PC-9 (cell line): ENCODE results near the gene ELMO1. TPM values are rescaled to one million over a fixed set of nuclear protein-coding genes. Genes with fewer than 3 reads are reported as not detected.

Experiments used
- BruUV-seq: library from RNA; stranded (reverse); fragments of 400-500 nt; replicated peaks from 2 replicates; lab custom pipeline; 2021; lab: Mats Ljungman, UMichigan
- CTCF ChIA-PET: fragments of 300-600 bp; sonication (Branson Sonifier 250); formaldehyde crosslinking; loops from one replicate; lab custom pipeline; 2022; ENCODE audit warnings: antibody characterized with exemption; lab: Charles Lee
- POLR2A ChIA-PET: fragments of 300-600 bp; sonication (Branson Sonifier 250); formaldehyde crosslinking; loops from one replicate; lab custom pipeline; 2022; ENCODE audit warnings: antibody characterized with exemption; ENCODE audit not compliant: unreplicated experiment; lab: Charles Lee
- DNase-seq, 2 experiments: peaks; one replicate each; pipeline versions ENCODE4 v3.0.0 to v3.0.0-alpha.2; 2015 to 2022; ENCODE audit warnings: mixed read lengths in 1 of 2
- H2AFZ ChIP-seq: fragments of 200-600 bp; sonication (generic); 2 replicates; pipeline ENCODE4 v1.8.1; 2017; ENCODE audit warnings: antibody characterized with exemption
- H3F3A ChIP-seq: fragments of 200-600 bp; sonication (generic); 2 replicates; pipeline ENCODE4 v1.8.1; 2017; ENCODE audit warnings: antibody characterized with exemption, mild to moderate bottlenecking, low read depth; ENCODE audit not compliant: insufficient read depth
- H3K27ac ChIP-seq: fragments of 200-600 bp; sonication (generic); 2 replicates; pipeline ENCODE4 v1.6.1; 2016; ENCODE audit warnings: mixed run types
- H3K27me3 ChIP-seq: fragments of 200-600 bp; sonication (generic); 2 replicates; pipeline ENCODE4 v1.6.1; 2016; ENCODE audit warnings: low read depth, mixed run types; ENCODE audit not compliant: insufficient read depth
- H3K36me3 ChIP-seq: fragments of 200-600 bp; sonication (generic); 2 replicates; pipeline ENCODE4 v1.6.1; 2016; ENCODE audit warnings: low read depth, mixed run types
- H3K4me1 ChIP-seq: fragments of 200-600 bp; sonication (generic); replicated peaks from 2 replicates; pipeline ENCODE4 v1.6.1; 2016; ENCODE audit warnings: mixed run types; ENCODE audit not compliant: insufficient read depth
- H3K4me2 ChIP-seq: fragments of 200-600 bp; sonication (generic); 2 replicates; pipeline ENCODE4 v1.6.1; 2017; ENCODE audit warnings: mixed run types
- H3K4me3 ChIP-seq: fragments of 200-600 bp; sonication (generic); 2 replicates; pipeline ENCODE4 v1.6.1; 2016; ENCODE audit warnings: mixed run types
- H3K79me2 ChIP-seq: fragments of 200-600 bp; sonication (generic); 2 replicates; pipeline ENCODE4 v1.6.1; 2017; ENCODE audit warnings: low read depth, mixed run types
- H3K9me2 ChIP-seq: fragments of 200-600 bp; sonication (generic); 2 replicates; pipeline ENCODE4 v1.8.1; 2017; ENCODE audit warnings: mild to moderate bottlenecking; ENCODE audit not compliant: insufficient read depth
- H3K9me3 ChIP-seq: fragments of 200-600 bp; sonication (generic); 2 replicates; pipeline ENCODE4 v1.8.1; 2016; ENCODE audit warnings: low read depth; ENCODE audit not compliant: insufficient read depth
- H4K20me1 ChIP-seq: fragments of 200-600 bp; sonication (generic); 2 replicates; pipeline ENCODE4 v1.8.1; 2017; ENCODE audit not compliant: insufficient read depth
- CTCF ChIP-seq: fragments of 200-600 bp; sonication (generic); conservative IDR thresholded peaks from 2 replicates; pipeline ENCODE4 v1.6.1; 2017; ENCODE audit warnings: mixed run types, antibody characterized with exemption, mild to moderate bottlenecking, moderate library complexity
- EZH2 ChIP-seq: fragments of 200-600 bp; sonication (generic); IDR thresholded peaks from 2 replicates; pipeline ENCODE4 v1.8.0; 2017; ENCODE audit warnings: antibody characterized with exemption, low read depth
- intact Hi-C: fragments of 100-400 bp; cut with micrococcal nuclease; formaldehyde crosslinking; loops from one replicate; pipeline ENCODE4 v1.10.0; 2022; ENCODE audit not compliant: unreplicated experiment
- total RNA-seq: library from RNA; stranded (reverse); gene quantifications from 2 replicates; pipeline ENCODE4 v1.2.3, GENCODE V29; 2021

The ELMO1 gene
- total RNA-seq, 1 experiment from 2014 or later, result 4.8 TPM

DNA sequence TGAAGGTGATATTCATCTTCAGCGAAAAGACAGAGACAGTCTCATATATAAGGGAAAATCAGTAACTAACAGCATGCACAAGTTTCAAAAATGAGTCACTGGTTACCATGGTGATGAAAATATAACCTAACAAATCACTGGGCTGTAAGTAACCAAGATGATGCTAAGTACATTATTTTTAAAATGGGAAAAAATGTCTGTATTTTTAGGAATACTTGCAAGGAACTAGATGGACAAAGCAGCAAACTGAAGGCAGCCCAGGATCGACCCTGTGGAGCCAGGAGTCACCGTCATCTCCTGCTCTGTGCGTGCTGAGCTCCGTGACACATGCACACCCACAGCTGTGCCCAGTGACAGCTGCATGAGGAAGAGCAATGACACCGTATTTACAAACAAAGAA, 137.3 kb downstream of the ELMO1 start:
- Histone ChIP-seq H3K27me3 (no peaks in the 10 kb centered on the region), H3K36me3 (no peaks in the 10 kb centered on the region), H2AFZ (no peak overlapping the region), H3K9me2 (no peaks in the 10 kb centered on the region), H3K4me1 (no peaks in the 10 kb centered on the region), H4K20me1 (no peaks in the 10 kb centered on the region), H3K27ac (no peak overlapping the region), H3K4me3 (no peak overlapping the region), H3K4me2 (no peak overlapping the region), H3F3A (no peaks in the 10 kb centered on the region), H3K9me3 (no peaks in the 10 kb centered on the region), H3K79me2 (no peaks in the 10 kb centered on the region)
- CTCF ChIA-PET, result no interaction called here
- no peak for TF ChIP-seq EZH2
- no peak for TF ChIP-seq CTCF
- no peak for DNase-seq
- BruUV-seq, result no TSS peak
- POLR2A ChIA-PET, result no interaction called here
- intact Hi-C loops, result no loop called here

GRCh38 chr7:37310327-37311080, 138.2 kb downstream of the ELMO1 start:
- H3K4me2 ChIP-seq, result no peak overlapping the region
- H3K27me3 ChIP-seq, result no peaks in the 10 kb centered on the region
- H3K4me1 ChIP-seq, result no peaks in the 10 kb centered on the region
- intact Hi-C loops, result no loop called here
- no peak overlapping the region for H3K27ac ChIP-seq
- no peaks in the 10 kb centered on the region for H3K9me2 ChIP-seq
- H3K36me3 ChIP-seq, result no peaks in the 10 kb centered on the region
- H2AFZ ChIP-seq, result no peak overlapping the region
- CTCF ChIA-PET, result no interaction called here
- H3F3A ChIP-seq, result no peaks in the 10 kb centered on the region
- H3K4me3 ChIP-seq, result no peak overlapping the region
- no peaks in the 10 kb centered on the region for H3K9me3 ChIP-seq
- POLR2A ChIA-PET, result no interaction called here
- no TSS peak for BruUV-seq
- no peaks in the 10 kb centered on the region for H3K79me2 ChIP-seq
- no peak for TF ChIP-seq CTCF
- TF ChIP-seq EZH2, result no peak
- peak in 1 of 2 experiments; percentile 60 for DNase-seq
- H4K20me1 ChIP-seq, result no peaks in the 10 kb centered on the region

- TF ChIP-seq CTCF (no peak), EZH2 (no peak)
- no peak for DNase-seq
- POLR2A ChIA-PET, result no interaction called here
- Histone ChIP-seq H3F3A (no peaks in the 10 kb centered on the region), H4K20me1 (no peaks in the 10 kb centered on the region), H3K27me3 (no peaks in the 10 kb centered on the region), H3K4me1 (no peaks in the 10 kb centered on the region), H3K4me3 (no peak overlapping the region), H3K27ac (no peak overlapping the region), H2AFZ (no peak overlapping the region), H3K9me2 (no peaks in the 10 kb centered on the region), H3K9me3 (no peaks in the 10 kb centered on the region), H3K79me2 (no peaks in the 10 kb centered on the region), H3K36me3 (no peaks in the 10 kb centered on the region), H3K4me2 (no peak overlapping the region)
- intact Hi-C loops, result no loop called here
- no TSS peak for BruUV-seq
- CTCF ChIA-PET, result no interaction called here
These were observed 139.2 kb downstream of the ELMO1 start for GRCh38 chr7:37309493-37309892.
